Measurements from ENCODE around the gene KIF23.
A peak's percentile ranks its signal among the peaks of the same experiment; 100 is the strongest.

The KIF23 gene

DNA sequence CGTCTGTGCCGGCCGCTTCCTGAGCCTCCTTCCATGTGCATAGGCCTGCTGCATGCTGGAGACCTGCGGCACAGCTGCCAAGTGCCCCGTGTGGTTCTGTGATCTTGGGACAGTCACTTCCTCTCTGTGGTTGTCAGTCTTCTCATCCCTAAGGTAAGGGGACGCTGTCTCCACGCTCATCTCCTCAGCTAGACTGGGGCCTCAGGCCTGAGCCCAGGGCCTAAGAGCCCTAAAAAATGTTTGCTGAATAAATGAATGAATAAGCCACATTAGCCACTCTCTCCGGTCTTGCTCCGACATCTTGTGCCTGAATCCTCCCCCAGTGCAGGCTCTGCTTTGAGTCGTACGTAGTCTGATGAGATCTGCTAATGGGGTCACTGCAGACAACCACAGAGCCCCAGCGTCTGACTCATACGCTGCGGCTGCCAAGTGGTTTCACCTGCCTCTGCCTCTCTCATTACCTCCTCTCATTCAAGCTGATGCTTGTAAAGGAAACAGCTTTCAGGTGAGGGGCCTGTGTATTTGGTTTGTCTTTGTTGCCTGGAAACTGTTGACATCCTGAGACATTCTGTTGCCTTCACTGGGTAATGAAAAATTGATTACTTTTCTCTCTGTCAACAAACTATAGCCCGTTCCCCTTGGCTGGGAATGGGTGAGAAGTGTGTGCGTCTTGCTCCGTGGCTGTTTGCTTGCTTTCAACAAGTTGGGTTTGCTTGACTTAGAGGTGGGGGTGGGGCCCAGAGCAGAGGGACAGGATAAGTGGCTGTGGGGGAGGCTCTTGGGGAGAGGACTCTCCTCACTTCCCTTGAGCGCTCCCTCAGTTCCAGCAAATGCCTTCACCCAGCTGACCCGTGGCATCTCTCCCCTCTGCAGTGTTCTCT is 54.3 kb downstream of the KIF23 start:
- peak; percentile 59 for DNase-seq

DNA sequence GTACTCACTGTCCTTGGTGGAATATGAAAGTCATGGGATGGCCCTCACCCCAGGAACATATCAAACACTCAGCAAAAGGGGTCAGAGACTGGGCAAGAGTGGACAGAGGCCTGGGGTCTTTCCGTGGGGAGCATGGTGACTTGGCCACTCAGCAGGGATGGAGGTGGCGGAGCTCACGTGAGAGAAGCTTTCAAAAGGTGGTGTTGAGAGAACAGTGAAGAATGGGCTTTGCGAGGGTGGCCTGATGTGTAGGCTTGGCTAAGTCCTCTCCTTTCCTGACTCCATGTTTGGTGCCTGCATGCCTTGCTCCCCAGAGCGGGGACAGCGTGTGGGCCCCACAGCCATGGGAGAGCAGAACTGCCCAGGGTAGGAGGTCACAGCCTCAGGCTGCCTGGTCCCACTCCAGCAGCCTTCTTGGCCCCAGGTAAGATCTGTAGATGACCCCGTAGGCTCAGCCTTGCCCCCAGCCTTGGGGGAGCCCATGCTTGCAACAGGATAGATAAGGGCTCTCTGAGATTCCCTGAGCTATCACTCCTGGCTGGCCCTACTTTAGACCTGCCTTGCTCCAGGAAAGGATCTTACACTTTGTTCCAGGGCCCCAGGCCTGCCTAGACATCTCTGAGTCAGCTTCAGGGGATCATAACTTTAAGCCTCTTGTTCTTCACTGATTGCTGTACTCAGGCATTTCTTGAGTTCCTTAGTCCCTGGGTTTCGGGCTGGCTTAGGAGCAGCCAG is 55.5 kb downstream of the KIF23 start:
- no peak for DNase-seq

DNA sequence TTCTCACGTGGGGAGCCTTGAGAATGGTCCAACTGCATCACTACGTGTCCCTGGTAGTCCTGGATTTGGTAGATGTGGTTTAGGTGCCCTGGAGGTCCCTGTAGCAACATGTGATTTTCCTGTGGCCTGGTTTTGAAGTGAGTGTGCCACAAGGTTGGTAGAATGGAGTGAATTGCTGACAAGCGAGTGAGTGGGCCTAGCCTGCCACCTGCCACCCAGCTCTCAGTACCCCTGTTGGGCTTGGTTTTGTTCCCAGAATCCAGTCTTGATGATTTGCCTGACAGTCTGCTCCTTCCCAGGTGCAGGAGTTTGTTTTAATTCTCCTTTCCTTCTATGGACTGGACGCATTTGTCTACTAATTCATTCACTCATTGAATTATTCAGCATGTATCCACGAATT is 57.9 kb downstream of the KIF23 start:
- no peak for DNase-seq

DNA sequence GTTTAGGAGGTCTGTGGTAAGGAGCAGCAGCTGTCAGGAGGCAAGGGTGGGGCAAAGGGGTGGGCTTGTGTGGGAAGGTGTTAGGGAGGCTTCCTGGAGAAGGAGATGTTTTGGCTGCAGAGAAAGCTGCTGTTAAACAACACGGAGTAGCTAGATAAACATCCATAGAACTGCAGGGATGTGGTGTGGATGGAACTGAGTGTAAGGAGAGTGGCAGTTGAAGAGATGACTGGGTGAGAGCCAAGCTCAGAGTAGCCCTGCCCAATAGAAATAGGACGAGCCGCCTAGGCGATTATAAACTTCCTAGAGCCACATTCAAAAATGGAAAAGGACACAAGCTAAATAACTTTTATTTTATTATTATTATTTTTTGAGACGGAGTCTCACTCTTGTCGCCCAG is 58.4 kb downstream of the KIF23 start:
- DNase-seq = no peak

DNA sequence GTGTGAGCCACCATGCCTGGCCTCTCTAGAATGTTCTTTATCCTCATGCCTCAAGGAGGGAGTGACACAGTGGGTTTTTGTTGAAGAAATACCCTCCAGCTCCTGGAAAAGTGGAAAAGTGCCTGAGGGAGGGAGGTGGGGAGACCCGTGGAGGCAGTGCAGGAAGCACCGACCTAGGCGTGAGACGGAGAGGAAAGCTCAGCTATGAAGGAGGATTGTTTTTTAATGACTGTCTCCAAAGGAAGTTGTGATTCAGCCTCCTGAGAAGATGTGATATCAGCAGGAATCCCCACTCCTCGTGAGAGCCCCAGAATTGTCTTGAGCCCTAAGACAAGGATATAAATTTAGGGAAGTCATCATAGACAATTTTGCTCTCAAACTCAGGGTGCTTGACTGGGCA is 60.1 kb downstream of the KIF23 start:
- DNase-seq = no peak

DNA sequence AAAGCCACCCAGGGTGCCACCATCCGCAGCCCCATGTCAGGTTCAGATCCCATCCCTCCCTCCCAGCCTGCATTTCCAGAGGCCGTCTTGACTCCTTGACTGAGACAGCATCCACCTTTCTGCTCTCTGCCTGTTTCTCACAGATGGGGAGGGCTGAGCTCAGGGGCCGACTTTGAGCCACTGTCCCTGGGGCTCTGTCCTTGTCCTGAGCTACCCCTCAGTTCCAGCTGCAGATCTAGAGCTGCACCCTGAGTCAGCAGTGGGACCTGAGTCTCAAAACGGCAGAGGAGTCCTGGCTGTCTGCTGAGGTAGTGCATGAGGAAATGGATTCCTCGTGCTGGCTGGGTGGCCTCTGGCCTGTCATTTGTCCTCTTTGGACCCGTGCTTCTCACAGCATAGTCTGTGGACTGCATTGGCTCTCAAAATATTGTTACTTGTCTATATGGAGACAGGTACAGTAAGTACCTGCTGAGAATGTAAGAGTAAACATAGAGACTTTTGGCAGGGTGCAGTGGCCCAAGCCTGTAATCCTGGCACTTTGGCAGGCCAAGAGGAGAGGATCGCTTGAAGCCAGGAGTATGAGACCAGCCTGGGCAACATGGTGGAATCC is 60.8 kb downstream of the KIF23 start:
- no peak for DNase-seq

DNA sequence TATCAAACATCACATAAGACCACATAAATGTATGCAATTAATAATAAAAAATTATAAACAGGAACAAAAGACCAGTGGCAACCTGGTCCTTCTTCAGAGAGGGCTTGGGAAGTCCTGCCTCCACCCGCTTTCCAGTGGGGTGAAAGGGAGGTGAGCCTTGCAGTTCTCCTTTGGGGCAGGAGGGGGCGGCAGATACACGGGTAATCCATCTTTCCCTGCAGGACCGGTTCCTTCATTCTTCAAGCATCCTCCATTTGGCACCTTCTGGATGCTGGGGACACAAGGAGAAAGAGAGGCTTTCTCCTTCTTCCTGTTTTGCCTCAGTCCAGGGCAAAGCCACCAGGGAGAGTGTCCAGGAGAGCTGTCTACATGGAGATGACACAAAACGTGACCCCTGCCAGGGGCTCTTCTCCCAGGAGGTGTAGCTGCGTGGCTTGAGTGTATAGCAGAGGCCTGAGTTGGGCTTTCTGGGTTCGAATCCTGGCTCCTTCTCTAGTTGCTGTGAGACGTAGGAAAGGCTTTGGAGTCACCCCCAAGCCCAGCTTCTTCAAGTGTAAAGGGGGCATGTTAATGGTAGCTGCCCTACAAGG is 61.7 kb downstream of the KIF23 start:
- no peak for DNase-seq

DNA sequence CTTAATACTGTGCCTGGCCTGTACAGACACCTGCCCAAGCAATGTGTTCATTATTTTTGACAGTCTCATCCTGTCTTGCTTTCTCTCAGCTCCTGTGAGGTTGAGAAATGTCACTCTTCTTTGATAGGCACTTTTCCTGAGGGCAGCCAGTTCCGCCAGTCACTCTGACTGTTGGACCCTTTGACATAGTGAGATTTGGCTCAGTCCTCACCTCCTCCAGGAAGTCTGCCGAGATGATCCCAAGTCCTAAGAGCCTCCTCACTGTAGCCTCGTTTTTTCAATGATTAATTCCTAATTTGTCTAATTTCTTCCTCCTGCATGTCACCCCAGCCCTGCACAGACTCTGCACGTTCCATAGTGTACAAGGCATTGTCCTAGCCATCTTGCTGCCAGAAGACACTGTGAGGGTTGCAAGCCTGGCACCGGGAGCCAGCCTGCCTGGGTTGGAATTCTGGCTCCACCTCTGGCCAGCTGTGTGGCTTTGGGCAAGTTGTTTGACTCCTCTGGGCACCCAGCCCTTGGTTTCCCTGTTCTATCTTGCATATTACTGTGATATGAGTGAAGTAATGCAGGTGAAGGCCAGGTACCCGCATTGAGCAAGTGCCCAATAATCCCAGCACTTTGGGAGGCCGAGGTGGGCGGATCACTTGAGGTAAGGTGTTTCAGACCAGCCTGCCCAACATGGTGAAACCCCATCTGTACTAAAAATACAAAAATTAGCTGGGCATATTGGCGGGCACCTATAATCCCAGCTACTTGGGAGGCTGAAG is 62.7 kb downstream of the KIF23 start:
- no peak for DNase-seq

DNA sequence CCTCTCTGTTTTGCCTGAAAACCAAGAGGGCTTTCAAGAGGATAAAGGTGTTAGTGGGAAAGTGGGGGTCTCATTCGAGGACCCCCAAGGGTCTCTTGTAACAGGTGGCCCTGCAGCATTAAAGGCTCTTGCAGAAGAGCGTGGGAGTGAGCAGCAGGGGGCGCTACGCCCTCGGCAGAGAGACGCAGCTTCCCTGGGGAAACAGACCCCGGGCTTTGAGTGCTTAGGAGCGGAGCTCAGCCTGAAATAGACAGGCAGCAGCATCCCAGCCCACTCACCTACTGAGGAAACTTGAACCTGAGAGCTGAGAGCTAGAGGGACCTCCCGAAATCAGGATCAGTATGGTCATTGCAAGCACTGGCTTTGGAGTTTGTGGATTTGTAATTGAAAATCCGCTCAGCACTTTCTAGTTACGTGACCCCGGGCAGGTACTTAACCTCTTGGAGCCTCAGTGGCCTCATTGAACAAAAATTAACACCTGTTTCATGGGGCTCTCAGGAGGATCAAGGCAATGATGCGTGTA is 64.2 kb downstream of the KIF23 start:
- DNase-seq = no peak

DNA sequence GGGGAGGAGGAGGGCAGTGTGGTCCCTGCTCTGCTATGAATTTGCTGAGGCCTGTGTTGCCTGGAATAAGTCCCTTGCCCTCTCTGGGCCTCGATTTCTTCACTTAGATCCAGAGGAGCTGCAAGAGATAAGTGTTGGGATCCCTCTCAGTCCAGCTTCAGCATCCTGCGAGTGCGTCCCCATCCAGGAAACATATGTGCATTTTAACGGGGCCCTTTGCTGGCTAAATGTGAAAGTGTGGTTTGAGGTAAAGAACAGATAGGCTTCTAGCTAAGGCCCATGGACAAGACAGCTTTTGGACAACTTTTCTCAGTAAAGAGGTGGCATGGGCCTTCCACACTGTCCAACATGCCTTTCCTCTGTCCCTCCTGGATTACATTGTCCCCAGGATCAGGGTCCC is 64.9 kb downstream of the KIF23 start:
- no peak for DNase-seq

DNA sequence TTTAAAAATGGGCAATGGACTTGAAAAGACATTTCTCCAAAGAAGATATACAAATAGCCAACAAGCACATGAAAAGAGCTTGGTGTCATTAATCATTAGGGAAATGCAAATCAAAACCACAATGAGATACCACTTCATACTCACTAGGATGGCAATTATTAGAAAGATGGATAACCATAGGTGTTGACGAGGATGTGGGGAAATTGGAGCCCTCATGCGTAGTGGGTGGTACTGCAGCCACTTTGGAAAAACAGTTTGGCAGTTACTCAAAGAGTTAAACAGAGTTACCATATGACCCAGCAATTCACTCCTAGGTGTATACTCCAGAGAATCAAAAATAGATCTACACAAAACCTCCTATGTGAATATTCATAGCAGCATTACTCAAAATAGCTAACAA is 65.8 kb downstream of the KIF23 start:
- DNase-seq = no peak

DNA sequence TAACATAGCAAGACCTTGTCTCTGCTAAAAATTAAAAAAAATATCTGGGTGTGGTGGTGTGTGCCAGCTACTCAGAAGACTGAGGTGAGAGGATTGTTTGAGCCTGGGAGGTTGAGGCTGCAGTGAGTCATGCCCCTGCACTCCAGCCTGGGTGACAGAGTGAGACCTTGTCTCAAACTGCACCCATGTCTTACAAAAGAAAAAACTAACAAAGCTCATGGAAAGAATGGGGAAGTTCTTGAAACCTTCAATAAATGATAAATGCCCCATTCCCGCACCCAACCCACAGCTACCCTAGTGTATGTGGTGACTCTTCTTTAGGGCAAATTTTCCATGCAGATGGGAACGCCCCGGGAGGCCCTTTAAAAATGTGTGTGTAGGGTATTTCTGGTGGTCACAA is 66.8 kb downstream of the KIF23 start:
- no peak for DNase-seq

DNA sequence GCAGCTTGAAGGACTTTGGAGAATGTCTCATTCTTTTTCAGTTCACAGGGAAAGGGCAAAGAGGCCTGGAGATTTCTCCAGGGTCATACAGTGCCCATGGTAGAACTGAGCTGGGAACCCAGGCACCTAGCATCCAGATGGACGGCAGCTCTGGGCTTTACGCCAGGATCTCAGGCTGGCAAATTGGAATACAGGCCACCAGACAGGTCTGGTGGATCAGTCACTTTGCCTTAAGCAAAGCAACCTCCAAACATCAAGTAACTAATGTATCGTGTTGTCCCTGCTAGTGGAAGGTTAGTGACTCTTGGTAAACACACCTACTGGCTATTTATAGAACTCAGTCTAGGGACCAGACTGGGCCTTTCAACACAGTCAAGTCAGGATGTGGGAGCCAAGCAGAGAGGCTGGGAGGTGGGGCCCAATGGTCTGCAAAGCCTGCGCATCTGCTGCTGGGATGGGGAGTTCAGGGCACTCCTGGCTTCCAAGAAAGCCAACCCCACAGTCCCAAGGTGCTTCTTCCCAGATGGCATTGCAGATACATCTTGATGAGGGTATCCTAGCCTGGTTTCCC is 68.6 kb downstream of the KIF23 start:
- no peak for DNase-seq

DNA sequence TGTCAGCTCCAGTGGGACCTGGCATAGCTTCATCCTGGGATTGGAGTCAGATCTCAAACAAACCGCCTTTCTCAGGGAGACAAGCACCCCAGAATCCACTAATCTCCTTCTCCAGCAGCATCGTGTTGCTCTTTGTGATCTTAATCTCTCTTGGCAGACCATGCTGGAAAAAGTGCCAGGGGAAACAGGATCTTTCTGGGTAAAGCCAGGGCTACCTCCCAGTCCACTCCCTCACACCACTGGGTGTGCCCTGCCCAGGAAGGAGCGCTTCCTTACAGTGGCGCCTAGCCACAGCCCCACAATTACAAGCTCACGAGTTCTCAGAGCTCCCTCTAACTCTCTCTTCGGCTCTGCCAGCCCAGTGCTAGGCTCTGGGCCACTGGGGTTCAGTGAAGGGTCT is 70.7 kb downstream of the KIF23 start:
- DNase-seq = no peak

DNA sequence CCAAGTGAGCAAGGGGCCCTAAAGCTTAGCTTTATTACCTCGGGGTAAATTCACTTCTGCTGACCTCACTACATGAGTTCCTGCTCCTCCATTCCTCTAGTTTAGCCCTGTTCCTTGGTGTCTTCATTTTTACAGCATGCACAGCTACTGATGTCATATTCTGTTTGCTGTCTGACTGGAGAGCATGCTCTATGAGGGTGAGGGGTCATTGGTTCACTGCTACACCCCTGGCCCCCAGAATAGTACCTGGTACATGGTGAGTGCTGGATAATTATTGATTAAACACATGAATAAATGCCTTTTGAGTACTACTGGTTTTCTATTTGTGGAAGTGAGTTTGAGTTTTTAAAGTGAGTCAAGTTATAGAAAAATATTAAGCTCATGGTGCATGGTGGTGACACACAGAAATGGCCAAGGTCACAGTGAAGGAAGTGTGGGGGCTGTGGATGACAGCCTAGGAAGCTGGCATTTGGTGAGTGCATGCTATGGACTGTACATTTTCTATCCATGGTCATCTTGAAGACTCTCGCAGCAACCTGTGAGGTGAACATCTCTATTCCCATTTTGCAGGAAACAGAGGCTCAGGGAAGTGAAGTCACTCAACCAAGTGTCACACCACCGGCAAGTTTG is 72.4 kb downstream of the KIF23 start:
- DNase-seq = no peak

DNA sequence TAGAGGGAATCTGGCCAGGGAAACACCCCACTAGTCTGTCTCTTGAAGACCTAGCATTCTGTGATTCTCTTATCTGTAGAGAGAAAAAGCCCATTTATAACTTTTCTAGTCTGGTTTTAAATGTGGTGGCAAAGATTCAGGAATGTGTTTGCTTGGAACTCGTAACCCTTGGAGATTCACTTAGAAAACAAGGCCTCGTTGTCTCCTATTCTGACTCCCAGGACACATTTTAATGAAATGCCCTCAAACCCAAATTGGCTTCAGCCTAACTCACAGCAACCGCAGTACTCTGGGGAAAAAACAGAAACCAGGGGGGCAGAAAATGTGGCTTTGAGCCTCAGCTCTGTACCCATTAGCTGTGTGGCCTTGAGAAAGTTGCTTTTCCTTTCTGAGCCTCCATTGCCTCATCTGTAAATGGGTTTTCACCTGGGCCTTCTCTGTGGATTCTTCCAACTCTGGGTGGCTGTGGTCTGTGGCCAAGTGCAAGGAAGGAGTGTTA is 75.0 kb downstream of the KIF23 start:
- DNase-seq = no peak

DNA sequence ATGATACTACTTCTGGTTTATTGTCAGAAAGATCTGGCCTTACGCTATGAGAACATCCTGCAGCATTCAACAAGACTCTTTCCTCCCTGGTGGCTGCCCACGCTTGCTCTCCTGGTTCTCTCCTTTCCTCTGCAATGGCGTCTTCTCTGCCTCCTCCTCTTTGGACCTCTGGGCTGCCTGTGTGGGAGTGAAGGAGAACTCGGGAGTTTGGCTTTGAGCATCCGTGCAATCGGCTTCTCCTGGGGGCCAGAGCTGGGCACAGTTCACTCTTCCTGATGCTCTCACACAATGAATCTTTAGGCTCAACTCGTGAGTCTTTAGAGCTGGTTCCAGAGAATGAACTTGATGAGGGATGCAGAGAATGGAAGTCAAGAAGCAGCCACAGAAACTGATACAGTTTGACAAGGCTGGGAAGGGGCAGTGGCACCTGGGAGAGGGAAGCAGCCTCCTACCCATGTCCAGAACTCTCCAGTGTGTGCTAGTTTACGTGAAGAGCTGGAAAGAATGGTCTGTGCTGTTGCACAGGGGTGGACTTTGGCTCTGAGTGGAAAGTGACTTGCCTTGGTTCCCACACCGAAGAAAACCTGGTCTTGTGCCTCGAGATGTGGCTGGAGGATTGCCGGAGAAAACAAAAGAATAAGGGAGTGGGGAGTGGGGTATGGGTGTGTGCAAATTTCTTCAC is 76.3 kb downstream of the KIF23 start:
- DNase-seq = no peak

DNA sequence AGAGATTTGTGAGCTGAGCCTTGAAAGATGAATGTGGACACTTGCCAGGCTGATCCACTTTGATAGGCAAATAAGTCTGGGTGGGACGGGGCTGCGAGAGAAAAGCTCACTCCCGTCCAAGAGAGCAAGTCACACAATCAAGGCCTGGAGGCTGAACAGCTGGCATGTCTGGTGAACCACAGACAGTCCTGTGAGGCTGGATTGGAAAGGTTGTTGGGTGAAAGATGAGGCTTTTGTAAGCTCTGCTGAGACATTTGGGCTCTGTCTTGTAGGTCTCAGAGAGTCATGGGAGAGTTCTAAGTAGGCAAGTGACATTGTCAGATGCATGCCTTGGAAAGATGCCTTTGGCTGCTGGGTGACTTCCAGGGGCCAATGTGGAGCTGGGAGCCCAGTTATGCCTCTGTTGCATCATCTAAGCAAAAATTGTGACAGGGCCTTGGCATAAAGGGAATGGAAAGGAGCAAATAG is 76.9 kb downstream of the KIF23 start:
- DNase-seq = no peak

DNA sequence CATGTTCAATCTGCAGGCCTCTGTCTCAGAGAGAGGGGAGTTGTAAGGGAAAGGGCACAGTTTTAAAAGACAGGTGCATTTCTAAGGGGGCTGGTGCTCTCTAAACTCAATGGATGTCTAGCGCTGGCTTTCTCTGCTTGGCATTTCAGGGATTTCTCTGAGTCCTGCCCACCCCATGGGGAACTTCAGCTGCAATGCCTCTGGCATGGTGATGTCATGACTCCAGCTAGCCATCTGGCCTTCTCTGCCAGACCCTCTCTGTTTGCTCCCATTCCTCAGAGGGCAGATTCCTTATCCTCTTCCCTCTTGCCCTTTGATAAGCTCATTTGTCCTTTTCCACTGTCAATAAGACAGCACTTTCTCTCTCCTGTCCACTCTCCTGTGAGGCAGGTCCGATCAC is 79.3 kb downstream of the KIF23 start:
- no peak for DNase-seq

DNA sequence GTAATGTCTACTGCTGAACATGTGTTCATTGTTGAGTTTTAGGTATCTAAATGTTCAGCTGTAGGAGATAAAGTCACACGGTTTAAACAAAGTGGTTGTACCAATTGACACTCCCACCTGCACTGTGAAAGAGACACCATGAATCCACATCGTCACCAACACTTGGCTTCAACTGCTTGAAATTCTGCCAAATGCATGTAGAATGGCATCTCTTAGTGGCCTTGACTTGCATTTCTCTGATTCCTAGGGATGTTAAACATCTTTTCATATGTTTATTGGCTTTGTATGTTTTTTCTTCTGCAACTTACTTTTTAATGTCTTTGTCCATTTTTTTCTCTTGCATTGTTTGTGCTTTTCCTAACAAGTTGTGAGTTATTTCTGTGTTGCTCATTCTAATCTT is 81.9 kb downstream of the KIF23 start:
- no peak for DNase-seq

DNA sequence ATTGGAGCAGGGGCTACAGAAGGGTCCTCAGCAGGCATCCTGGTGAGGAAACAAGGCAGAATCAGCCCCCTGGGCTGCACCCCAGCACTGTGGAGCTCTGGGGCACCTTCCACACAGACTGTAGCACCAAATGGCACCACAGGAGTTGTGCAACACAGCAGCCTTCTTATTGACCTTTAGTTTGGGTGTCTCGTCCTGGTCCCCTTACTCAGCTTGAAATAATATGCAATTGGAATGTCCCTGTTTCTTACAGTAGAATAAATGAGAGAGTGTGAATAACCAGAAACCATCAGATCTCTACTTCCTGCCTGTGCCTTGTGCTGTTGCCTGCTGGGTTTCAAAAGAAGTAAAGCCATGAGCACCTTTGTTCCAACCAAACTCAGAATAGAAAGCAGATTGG is 82.9 kb downstream of the KIF23 start:
- DNase-seq = no peak
